Measurements from ENCODE around the gene ZNF488.

ZNF488 gene

DNA sequence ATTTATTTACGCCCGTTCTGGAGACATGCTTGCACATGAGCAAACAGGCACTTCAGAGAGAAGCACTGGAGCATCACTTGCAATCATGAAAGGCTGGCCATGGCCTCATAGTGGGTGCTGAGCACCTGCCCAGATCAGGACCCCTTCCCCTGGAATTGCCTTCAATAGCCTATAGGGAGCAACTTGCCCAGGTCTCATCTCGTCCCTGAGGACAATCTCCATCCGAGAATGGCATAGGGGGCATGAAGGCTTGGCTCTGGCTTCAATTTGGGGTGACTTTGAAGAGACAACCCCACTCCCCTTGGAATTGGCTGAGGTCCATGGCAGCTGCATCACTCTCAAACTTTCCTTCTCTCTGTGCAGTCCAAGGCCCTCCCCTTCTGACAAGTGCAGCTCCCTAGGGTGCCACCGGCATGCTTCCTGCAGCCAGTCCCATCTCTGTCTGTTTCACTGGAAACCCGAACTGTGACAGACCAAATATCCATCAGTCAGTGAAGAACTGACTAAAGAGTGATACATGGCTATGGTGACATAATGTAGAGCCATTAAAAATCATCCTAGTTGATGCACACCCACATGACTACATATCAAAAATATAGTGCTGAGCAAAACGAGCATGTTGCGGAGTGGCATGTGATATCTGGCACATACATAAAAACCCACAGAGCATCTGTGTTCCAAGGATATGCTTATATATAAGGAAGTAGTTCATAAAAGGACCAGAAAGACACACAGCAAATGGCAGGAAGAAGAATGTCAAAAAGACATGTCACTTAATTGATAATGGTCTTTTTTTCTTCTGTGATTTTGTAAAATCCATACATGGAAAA, 49.4 kb downstream of the ZNF488 start:
- Mint-ChIP-seq H3K27ac (no peak overlapping the region), H3K4me3 (no peak overlapping the region), H3K27me3 (ENCODE audit: low read depth) (peaks cover 30% of the 10 kb centered on the region), H3K9me3 (no peaks in the 10 kb centered on the region), H3K4me1 (ENCODE audit: low read depth) (no peaks in the 10 kb centered on the region), H3K36me3 (ENCODE audit: low read depth) (no peaks in the 10 kb centered on the region)
- DNase-seq (ENCODE audit: low spot score), result no peak

DNA sequence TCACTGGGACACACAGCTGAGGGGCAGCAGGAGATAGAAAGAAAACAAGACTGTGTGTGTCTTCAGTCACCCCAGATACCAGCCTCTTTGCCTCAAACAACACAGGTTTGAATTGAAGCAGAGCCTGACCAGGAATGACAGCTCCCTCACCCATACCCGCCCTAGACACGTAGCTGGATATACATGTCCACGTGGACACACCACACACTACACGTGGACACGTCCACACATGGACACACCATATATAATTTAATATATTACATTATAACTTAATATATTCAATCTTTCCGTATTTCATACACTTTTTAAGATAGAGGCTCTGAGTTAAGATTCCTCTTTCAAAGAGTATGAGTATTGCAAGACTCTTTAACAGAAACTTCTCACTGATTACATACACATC, 50.6 kb downstream of the ZNF488 start:
- H3K9me3 Mint-ChIP-seq, result no peaks in the 10 kb centered on the region
- no peak for DNase-seq (ENCODE audit: low spot score)
- no peaks in the 10 kb centered on the region for H3K36me3 Mint-ChIP-seq (ENCODE audit: low read depth)
- no peak overlapping the region for H3K4me3 Mint-ChIP-seq
- H3K27ac Mint-ChIP-seq, result no peak overlapping the region
- H3K27me3 Mint-ChIP-seq (ENCODE audit: low read depth), result peaks cover 22% of the 10 kb centered on the region
- H3K4me1 Mint-ChIP-seq (ENCODE audit: low read depth), result no peaks in the 10 kb centered on the region

DNA sequence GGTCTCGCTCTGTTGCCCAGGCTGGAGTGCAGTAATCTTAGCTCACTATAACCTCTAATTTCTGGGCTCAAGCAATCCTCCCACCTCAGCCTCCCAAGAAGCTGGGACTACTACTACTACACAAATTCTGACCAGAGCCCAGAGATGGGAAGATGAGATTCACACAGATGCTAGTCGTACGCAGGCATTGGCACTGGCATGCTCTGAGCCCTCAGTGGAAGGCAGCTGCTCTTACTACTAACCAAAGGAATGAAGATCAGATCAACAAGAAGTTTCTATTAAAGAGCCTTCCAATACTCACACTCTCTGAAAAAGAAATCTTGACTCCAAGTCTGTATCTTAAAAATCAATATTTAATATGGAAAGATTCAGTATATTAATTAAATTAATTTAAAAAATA, 51.1 kb downstream of the ZNF488 start:
- Mint-ChIP-seq H3K9me3 (no peaks in the 10 kb centered on the region), H3K27me3 (ENCODE audit: low read depth) (peaks cover 18% of the 10 kb centered on the region), H3K4me3 (no peak overlapping the region), H3K36me3 (ENCODE audit: low read depth) (no peaks in the 10 kb centered on the region), H3K4me1 (ENCODE audit: low read depth) (no peaks in the 10 kb centered on the region), H3K27ac (no peak overlapping the region)
- no peak for DNase-seq (ENCODE audit: low spot score)

DNA sequence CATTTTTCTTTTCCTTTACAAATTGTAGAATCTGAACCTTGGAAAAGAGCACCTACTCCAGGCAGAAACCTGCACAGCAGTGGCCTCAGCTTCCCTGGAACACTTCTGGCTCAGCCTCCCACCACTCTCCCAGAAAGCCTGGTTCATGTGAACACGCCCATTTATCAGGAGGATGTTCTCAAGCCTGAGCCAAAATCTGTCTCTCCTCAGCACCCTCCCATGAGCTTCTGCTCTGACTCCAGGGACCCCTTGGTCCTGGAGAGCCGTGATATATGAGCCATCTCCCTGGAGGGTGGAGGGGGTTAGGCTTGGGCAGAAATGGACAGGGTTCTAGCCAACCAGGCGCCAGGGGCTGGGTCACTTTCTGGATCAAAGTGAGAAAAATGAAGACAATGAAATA, 51.7 kb downstream of the ZNF488 start:
- Mint-ChIP-seq H3K27ac (no peak overlapping the region), H3K27me3 (ENCODE audit: low read depth) (peaks cover 18% of the 10 kb centered on the region), H3K36me3 (ENCODE audit: low read depth) (no peaks in the 10 kb centered on the region), H3K9me3 (no peaks in the 10 kb centered on the region), H3K4me3 (no peak overlapping the region), H3K4me1 (ENCODE audit: low read depth) (no peaks in the 10 kb centered on the region)
- no peak for DNase-seq (ENCODE audit: low spot score)

DNA sequence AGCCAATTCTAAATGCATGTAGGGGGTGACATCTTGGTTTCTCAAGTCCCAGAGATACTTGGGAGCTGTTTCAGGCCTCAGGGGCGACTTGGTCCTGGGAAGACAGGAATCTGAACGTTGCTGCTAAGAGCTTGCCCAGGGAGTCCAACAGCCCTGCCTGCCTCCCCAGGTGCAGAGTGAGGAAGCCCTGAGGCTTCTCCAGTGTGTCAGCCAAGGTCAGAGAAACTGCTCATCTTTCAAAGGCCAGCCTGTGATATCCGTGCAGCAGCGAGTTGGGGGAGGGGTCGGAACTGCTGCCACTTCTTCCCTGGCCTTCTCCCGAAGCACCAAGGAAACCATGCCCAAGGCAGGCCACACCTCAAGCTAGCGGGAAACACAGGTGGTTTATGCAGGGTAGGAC, 52.1 kb downstream of the ZNF488 start:
- Mint-ChIP-seq H3K27ac (no peak overlapping the region), H3K36me3 (ENCODE audit: low read depth) (no peaks in the 10 kb centered on the region), H3K9me3 (no peaks in the 10 kb centered on the region), H3K27me3 (ENCODE audit: low read depth) (peaks cover 15% of the 10 kb centered on the region), H3K4me3 (no peak overlapping the region), H3K4me1 (ENCODE audit: low read depth) (no peaks in the 10 kb centered on the region)
- no peak for DNase-seq (ENCODE audit: low spot score)

DNA sequence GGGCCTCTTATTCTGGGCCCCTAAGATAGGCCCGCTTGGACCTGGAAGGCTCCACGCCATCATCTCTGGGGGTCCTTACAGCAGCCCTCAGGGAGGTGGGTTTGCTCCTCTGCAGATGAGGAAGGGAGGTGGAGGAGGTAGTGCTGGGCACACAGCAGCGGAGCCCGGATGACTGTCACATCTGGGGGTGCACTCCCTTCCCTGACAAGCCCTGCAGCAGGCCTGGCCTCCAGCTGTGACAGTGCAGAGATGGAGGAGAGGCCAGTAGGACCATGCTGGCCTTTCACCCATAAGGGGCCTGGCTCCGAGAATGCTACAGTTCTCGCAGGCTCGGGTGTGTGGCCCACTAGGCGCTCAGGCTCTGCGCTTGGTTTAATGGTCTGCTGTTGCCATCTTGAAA, 52.6 kb downstream of the ZNF488 start:
- Mint-ChIP-seq H3K4me3 (no peak overlapping the region), H3K36me3 (ENCODE audit: low read depth) (no peaks in the 10 kb centered on the region), H3K9me3 (no peaks in the 10 kb centered on the region), H3K27me3 (ENCODE audit: low read depth) (peaks cover 14% of the 10 kb centered on the region), H3K27ac (no peak overlapping the region), H3K4me1 (ENCODE audit: low read depth) (no peaks in the 10 kb centered on the region)
- no peak for DNase-seq (ENCODE audit: low spot score)

DNA sequence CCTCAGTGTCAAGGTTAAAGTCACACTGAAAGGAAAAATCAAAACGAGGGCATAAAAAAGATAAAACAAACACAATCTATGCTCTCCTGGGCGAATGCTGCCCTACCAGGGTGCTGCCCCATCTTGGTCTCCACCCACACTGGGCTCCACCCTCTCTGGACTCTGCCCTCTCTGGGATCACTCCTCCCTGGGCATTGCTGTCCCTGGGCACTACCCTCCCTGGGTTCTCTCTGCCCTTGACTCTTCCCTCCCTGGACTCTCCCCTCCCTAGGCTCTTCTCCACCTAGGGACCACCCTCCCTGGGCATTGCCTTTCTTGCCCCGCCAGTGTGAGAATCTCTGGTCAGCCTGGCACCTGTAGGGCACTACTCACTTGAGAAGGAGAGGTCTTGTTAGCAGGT, 53.3 kb downstream of the ZNF488 start:
- Mint-ChIP-seq H3K27me3 (ENCODE audit: low read depth) (peaks cover 11% of the 10 kb centered on the region), H3K36me3 (ENCODE audit: low read depth) (no peaks in the 10 kb centered on the region), H3K27ac (no peak overlapping the region), H3K4me1 (ENCODE audit: low read depth) (no peaks in the 10 kb centered on the region), H3K9me3 (no peaks in the 10 kb centered on the region), H3K4me3 (no peak overlapping the region)
- no peak for DNase-seq (ENCODE audit: low spot score)

DNA sequence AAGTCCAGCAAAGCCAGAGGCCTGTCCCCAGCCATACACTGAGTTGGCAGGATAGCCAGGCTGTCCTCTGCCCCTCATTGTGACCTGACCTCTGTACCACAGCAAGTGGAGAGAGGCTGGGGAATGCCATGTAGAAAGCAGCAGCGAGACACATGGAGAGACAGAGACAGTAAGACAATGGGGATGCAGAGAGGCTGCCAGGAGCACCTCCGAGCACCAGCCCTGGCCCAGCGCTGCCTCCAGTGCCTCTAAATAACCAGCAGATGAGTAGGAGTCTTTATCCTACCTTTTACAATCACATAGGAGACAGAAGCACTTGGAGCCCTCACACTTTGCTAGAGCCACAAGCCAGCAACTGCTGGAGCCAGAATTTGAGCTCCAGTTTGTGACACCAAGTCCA, 53.7 kb downstream of the ZNF488 start:
- Mint-ChIP-seq H3K36me3 (ENCODE audit: low read depth) (no peaks in the 10 kb centered on the region), H3K9me3 (no peaks in the 10 kb centered on the region), H3K27ac (no peak overlapping the region), H3K4me3 (no peak overlapping the region), H3K27me3 (ENCODE audit: low read depth) (peaks cover 11% of the 10 kb centered on the region), H3K4me1 (ENCODE audit: low read depth) (no peaks in the 10 kb centered on the region)
- DNase-seq (ENCODE audit: low spot score), result no peak

DNA sequence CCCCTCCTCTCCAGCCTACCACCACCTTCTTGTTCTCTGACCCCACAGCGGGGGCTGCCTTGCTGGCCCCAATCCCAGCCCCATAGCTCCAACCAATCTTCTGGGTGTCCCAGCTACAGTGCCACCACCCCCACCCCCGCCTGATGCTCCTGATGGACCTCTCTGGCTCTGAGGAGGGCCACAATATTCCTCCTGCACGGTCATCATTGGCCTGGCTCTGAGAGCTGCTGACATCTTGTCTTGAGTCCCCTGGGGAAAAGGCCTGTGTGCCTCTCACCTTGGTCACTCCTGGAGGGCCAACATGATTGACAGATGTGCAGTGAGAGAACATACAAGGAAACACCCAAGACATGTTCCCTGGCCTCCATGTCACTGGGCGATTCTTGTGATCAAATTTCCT, 54.2 kb downstream of the ZNF488 start:
- no peaks in the 10 kb centered on the region for H3K4me1 Mint-ChIP-seq (ENCODE audit: low read depth)
- no peak overlapping the region for H3K27ac Mint-ChIP-seq
- H3K9me3 Mint-ChIP-seq, result no peaks in the 10 kb centered on the region
- no peaks in the 10 kb centered on the region for H3K36me3 Mint-ChIP-seq (ENCODE audit: low read depth)
- H3K4me3 Mint-ChIP-seq, result no peak overlapping the region
- DNase-seq (ENCODE audit: low spot score), result no peak
- H3K27me3 Mint-ChIP-seq (ENCODE audit: low read depth), result peaks cover 9% of the 10 kb centered on the region

DNA sequence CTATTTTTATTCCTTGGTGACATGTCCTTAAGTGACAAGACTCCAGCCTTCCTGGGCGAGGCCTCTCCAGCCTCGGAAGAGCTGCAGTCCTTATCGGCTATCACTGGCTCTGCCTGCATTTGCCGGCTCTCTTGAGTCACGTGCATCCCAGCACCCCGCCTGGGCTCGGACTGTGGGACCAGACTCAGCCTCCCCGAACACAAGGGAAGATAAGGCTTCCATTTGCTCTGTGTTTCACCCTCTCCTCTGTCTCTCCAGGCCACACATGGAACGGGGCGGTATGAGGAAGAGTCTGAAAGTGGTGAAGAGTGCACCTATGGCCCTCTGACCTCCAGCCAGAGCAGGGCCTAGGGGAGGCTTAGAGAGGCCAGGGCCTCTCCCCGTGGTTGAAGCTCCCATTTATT, 57.2 kb downstream of the ZNF488 start:
- DNase-seq (ENCODE audit: low spot score), result no peak
- Mint-ChIP-seq H3K36me3 (ENCODE audit: low read depth) (no peaks in the 10 kb centered on the region), H3K27ac (no peak overlapping the region), H3K9me3 (no peaks in the 10 kb centered on the region), H3K4me1 (ENCODE audit: low read depth) (no peaks in the 10 kb centered on the region), H3K27me3 (ENCODE audit: low read depth) (peaks cover 1% of the 10 kb centered on the region), H3K4me3 (no peak overlapping the region)

DNA sequence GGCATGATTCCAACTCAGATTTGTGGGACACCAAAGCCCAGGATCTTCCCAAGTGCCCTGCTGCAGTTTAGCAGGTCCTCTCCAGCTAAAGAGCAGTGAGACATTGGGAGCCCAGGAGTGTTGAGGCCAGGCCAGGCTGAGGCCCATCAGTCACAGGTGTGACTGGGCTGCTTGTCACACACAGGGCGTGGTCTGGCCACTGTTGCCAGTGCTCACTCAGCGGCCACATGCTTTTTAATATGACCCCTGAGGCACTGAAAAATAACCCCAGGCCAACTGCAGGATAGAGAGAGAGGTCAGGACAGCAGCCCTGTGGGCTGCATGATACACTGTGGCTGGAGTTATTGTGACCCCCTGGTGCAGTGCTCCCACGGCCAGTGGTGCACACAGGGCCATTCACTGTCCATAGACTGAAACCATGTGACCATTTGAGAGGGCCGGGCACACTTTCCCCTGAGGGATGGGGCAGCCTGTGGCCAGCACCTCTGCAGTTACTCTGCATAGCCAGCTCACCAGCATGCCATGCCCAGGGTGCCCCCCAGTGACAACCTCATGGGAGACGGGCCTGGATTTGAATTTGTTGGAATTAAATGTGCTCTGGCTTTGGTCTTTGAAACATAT, 57.7 kb downstream of the ZNF488 start:
- Mint-ChIP-seq H3K4me1 (ENCODE audit: low read depth) (no peaks in the 10 kb centered on the region), H3K4me3 (no peak overlapping the region), H3K9me3 (no peaks in the 10 kb centered on the region), H3K36me3 (ENCODE audit: low read depth) (no peaks in the 10 kb centered on the region), H3K27me3 (ENCODE audit: low read depth) (peaks cover 1% of the 10 kb centered on the region), H3K27ac (no peak overlapping the region)
- DNase-seq (ENCODE audit: low spot score), result no peak

DNA sequence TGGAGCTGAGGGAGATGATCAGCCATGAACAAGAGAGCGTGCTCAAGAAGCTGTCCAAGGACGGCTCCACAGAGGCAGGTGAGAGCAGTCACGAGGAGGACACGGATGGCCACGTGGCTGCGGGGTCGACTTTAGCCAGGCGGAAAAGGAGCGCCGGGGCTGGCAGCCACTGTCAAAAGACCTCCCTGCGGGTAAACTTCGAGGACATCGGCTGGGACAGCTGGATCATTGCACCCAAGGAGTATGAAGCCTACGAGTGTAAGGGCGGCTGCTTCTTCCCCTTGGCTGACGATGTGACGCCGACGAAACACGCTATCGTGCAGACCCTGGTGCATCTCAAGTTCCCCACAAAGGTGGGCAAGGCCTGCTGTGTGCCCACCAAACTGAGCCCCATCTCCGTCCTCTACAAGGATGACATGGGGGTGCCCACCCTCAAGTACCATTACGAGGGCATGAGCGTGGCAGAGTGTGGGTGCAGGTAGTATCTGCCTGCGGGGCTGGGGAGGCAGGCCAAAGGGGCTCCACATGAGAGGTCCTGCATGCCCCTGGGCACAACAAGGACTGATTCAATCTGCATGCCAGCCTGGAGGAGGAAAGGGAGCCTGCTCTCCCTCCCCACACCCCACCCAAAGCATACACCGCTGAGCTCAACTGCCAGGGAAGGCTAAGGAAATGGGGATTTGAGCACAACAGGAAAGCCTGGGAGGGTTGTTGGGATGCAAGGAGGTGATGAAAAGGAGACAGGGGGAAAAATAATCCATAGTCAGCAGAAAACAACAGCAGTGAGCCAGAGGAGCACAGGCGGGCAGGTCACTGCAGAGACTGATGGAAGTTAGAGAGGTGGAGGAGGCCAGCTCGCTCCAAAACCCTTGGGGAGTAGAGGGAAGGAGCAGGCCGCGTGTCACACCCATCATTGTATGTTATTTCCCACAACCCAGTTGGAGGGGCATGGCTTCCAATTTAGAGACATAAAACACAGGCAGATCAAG, 58.5 kb downstream of the ZNF488 start:
- H3K4me1 Mint-ChIP-seq (ENCODE audit: low read depth), result no peaks in the 10 kb centered on the region
- H3K27ac Mint-ChIP-seq, result no peak overlapping the region
- no peaks in the 10 kb centered on the region for H3K36me3 Mint-ChIP-seq (ENCODE audit: low read depth)
- H3K27me3 Mint-ChIP-seq (ENCODE audit: low read depth), result peaks cover 6% of the 10 kb centered on the region
- DNase-seq (ENCODE audit: low spot score), result no peak
- no peak overlapping the region for H3K4me3 Mint-ChIP-seq
- H3K9me3 Mint-ChIP-seq, result no peaks in the 10 kb centered on the region

DNA sequence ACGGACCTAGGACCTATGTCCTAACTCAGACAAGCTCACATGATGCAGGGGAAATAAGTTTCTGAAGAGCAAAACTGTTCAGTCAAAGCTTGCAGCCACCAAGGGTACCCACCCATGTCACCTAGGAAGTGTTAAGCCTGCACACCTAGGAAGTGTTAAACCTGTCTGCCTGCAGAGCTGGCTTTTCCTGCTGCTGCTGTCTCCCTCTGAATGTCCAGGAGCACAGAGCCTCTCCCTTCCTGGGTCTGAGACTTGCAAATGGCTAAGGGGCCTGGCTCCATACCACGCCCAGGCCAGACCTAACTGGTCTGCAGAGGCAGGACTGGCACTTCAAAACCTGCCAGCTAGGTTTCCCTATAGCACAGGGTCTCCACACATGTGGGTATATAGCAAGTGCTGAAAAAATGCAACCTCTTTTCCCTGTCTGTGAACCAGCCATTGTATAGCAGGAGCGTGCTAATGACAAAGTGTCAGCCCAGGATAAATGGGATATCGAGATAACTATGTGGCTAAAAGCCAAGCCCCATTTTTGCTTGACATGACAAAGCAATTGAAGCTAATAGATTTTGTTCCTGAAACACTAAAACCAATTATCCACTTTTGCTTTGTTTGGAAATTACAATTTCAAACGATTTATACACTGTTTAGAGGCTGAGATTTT, 60.3 kb downstream of the ZNF488 start:
- Mint-ChIP-seq H3K4me1 (ENCODE audit: low read depth) (no peaks in the 10 kb centered on the region), H3K27ac (no peak overlapping the region), H3K4me3 (no peak overlapping the region), H3K36me3 (ENCODE audit: low read depth) (no peaks in the 10 kb centered on the region), H3K27me3 (ENCODE audit: low read depth) (peaks cover 6% of the 10 kb centered on the region), H3K9me3 (no peaks in the 10 kb centered on the region)
- no peak for DNase-seq (ENCODE audit: low spot score)
